Osteocyte (in vitro differentiated cells): ENCODE measurements around the gene SYT2. TPM values are rescaled to one million over a fixed set of nuclear protein-coding genes. Genes with fewer than 3 reads are reported as not detected.

ENCODE experiments used
- DNase-seq: peaks from one replicate; pipeline ENCODE4 v3.0.0; 2021; ENCODE audit warnings: mixed read lengths; ENCODE audit not compliant: unreplicated experiment; ENCODE audit errors: extremely low spot score
- H3K27ac Mint-ChIP-seq: one replicate; pipeline ENCODE4 v1.8.0; 2021; ENCODE audit warnings: mild to moderate bottlenecking, mixed read lengths; ENCODE audit not compliant: unreplicated experiment
- H3K27me3 Mint-ChIP-seq: one replicate; pipeline ENCODE4 v1.8.0; 2021; ENCODE audit warnings: mixed read lengths; ENCODE audit not compliant: unreplicated experiment
- H3K36me3 Mint-ChIP-seq: one replicate; pipeline ENCODE4 v1.8.0; 2021; ENCODE audit warnings: mixed read lengths; ENCODE audit not compliant: unreplicated experiment
- H3K4me1 Mint-ChIP-seq: one replicate; pipeline ENCODE4 v1.8.0; 2021; ENCODE audit warnings: mixed read lengths; ENCODE audit not compliant: unreplicated experiment
- H3K4me3 Mint-ChIP-seq: one replicate; pipeline ENCODE4 v1.8.0; 2021; ENCODE audit warnings: mild to moderate bottlenecking, moderate library complexity, mixed read lengths; ENCODE audit not compliant: unreplicated experiment
- H3K9me3 Mint-ChIP-seq: one replicate; pipeline ENCODE4 v1.8.0; 2021; ENCODE audit warnings: mixed read lengths; ENCODE audit not compliant: unreplicated experiment
- CTCF ChIP-seq: fragments of 200-600 bp; sonication (generic); IDR thresholded peaks from 2 replicates; pipeline ENCODE4 v1.5.0; 2021; ENCODE audit warnings: antibody characterized with exemption, mild to moderate bottlenecking, moderate library complexity
- total RNA-seq: library from RNA; stranded (reverse); gene quantifications from 2 replicates; pipeline ENCODE4 v1.2.1, GENCODE V29; 2021

SYT2 gene
- total RNA-seq, 1 donor from 2014 or later, result not detected

- TF ChIP-seq CTCF, result no peak
- Mint-ChIP-seq H3K27me3 (no peaks in the 10 kb centered on the region), H3K27ac (peak overlapping the region; percentile 90), H3K4me1 (peaks cover 46% of the 10 kb centered on the region), H3K4me3 (no peak overlapping the region), H3K9me3 (no peaks in the 10 kb centered on the region), H3K36me3 (peaks cover 10% of the 10 kb centered on the region)
- no peak for DNase-seq
Measured at GRCh38 chr1:202568826-202569225, 141.4 kb downstream of the SYT2 start.

- Mint-ChIP-seq H3K4me3 (no peak overlapping the region), H3K36me3 (peaks cover 10% of the 10 kb centered on the region), H3K9me3 (no peaks in the 10 kb centered on the region), H3K4me1 (peaks cover 46% of the 10 kb centered on the region), H3K27me3 (no peaks in the 10 kb centered on the region), H3K27ac (peak overlapping the region; percentile 90)
- no peak for TF ChIP-seq CTCF
- no peak for DNase-seq
Measured at GRCh38 chr1:202568410-202568809, 141.8 kb downstream of the SYT2 start.

GRCh38 chr1:202567738-202568137, 142.5 kb downstream of the SYT2 start:
- Mint-ChIP-seq H3K4me1 (peaks cover 46% of the 10 kb centered on the region), H3K9me3 (no peaks in the 10 kb centered on the region), H3K36me3 (peaks cover 6% of the 10 kb centered on the region), H3K27me3 (no peaks in the 10 kb centered on the region), H3K4me3 (peak overlapping the region; percentile 16), H3K27ac (peak overlapping the region; percentile 90)
- DNase-seq, result no peak
- TF ChIP-seq CTCF, result no peak

GRCh38 chr1:202565890-202566602, 144.2 kb downstream of the SYT2 start:
- no peak for TF ChIP-seq CTCF
- H3K36me3 Mint-ChIP-seq, result peaks cover 4% of the 10 kb centered on the region
- DNase-seq, result no peak
- no peaks in the 10 kb centered on the region for H3K27me3 Mint-ChIP-seq
- no peak overlapping the region for H3K4me3 Mint-ChIP-seq
- peaks cover 46% of the 10 kb centered on the region for H3K4me1 Mint-ChIP-seq
- peak overlapping the region; percentile 90 for H3K27ac Mint-ChIP-seq
- no peaks in the 10 kb centered on the region for H3K9me3 Mint-ChIP-seq

GRCh38 chr1:202564958-202565495, 145.2 kb downstream of the SYT2 start:
- no peaks in the 10 kb centered on the region for H3K27me3 Mint-ChIP-seq
- peaks cover 4% of the 10 kb centered on the region for H3K36me3 Mint-ChIP-seq
- TF ChIP-seq CTCF, result no peak
- no peak overlapping the region for H3K27ac Mint-ChIP-seq
- peaks cover 46% of the 10 kb centered on the region for H3K4me1 Mint-ChIP-seq
- no peaks in the 10 kb centered on the region for H3K9me3 Mint-ChIP-seq
- H3K4me3 Mint-ChIP-seq, result no peak overlapping the region
- no peak for DNase-seq
